Cardiac fibroblast (primary cell): ENCODE results near the gene RREB1.
A peak's percentile ranks its signal among the peaks of the same experiment; 100 is the strongest.

ENCODE experiments used
- DNase-seq, 2 donors: peaks; one replicate each; pipeline versions ENCODE4 v3.0.0 to v3.0.0-alpha.2; 2010; ENCODE audit warnings: low read depth in 2 of 2
- H3K4me3 ChIP-seq, 2 donors: replicated peaks in 1 of 2; 1 replicate in 1 of 2; 2 replicates in 1 of 2; pipeline ENCODE4 v1.5.1; 2011; ENCODE audit warnings: low read depth in 2 of 2, low read length in 2 of 2, mild to moderate bottlenecking in 2 of 2, moderate library complexity in 1 of 2
- CTCF ChIP-seq: IDR thresholded peaks from one replicate; pipeline ENCODE4 v1.5.1; 2011; ENCODE audit warnings: low read depth, mild to moderate bottlenecking, low read length, inconsistent platforms

The RREB1 gene

GRCh38 chr6:7078856-7079255 is 28.9 kb upstream of the RREB1 start:
- no peak for TF ChIP-seq CTCF
- DNase-seq, result no peak
- H3K4me3 ChIP-seq, result no peak overlapping the region

GRCh38 chr6:7080311-7080710 is 27.4 kb upstream of the RREB1 start:
- H3K4me3 ChIP-seq, result no peak overlapping the region
- no peak for TF ChIP-seq CTCF

DNA sequence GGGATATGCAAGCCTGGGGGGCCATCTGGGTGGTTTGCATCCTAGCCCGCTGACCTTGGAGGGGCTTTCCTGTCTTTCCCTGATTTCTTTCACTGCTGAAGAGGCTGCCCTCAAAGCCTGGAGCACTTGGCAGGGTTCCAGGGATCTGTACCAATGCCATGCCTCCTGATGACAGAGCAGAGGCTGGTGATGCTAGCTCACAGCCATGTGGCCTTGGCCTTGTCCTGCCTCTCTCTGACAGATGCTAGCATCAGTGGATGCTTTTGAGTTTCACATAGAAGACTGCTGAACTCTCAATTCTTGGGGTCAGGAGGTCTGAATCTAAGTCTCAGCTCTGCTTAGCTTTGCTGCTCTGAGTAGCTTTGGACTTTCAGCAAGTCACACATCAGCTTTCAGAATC is 21.9 kb upstream of the RREB1 start:
- DNase-seq, result peak; percentile 7 to 15
- no peak overlapping the region for H3K4me3 ChIP-seq
- no peak for TF ChIP-seq CTCF

More at GRCh38 chr6:7080311-7080710, 27.4 kb upstream of the RREB1 start:
- DNase-seq, result no peak

DNA sequence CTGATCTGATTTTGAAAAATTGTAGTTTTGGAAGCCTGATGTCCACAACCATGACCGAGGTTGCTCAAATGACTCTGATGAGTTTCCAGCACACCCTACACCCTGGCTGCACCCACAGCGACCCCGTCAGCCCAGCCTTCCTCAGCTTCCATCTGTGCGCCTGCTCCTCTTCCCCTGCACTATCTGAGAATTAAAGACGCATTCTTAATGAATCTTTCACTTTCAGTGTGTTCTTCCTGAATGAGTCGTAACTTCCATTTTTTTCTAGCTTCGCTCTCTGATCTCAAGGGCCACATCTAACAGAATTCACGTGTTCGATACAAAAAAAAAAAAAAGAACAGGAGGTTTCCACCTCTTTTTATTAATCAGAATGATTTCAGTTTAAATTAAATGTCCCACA is 21.3 kb upstream of the RREB1 start:
- peak; percentile 30 to 33 for DNase-seq
- no peak for TF ChIP-seq CTCF
- H3K4me3 ChIP-seq, result peak overlapping the region in 1 of 2 donors; percentile 29

DNA sequence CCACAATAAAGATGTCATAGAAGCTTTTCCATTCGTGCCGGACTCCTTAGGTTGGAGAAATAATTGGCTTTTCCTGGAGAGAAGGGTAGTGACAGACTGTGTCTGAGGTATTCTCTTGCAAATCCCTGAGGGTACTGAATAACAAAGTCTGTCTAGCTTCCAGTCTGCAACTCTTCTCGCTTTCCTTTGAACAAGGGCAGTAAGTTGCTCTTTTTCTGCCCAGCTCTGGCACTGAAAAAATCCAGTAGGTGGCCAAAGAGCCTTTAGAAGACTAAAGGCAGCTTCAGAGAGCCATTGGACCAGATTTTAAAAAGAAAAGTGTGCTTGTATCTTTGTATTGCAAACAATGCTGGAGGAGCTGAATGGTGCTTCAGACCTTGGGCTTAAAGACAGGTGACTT is 20.7 kb upstream of the RREB1 start:
- H3K4me3 ChIP-seq, result peak overlapping the region in 1 of 2 donors; percentile 29
- DNase-seq, result peak; percentile 32 to 42
- peak; percentile 30 for TF ChIP-seq CTCF

- no peak for TF ChIP-seq CTCF
- H3K4me3 ChIP-seq, result no peak overlapping the region
- DNase-seq, result no peak
These were observed 20.2 kb upstream of the RREB1 start for GRCh38 chr6:7087491-7087979.

GRCh38 chr6:7088076-7088742 is 19.6 kb upstream of the RREB1 start:
- TF ChIP-seq CTCF, result no peak
- no peak for DNase-seq
- no peak overlapping the region for H3K4me3 ChIP-seq
